HG02943 (cell line): ENCODE results near the gene TBL3.
"Not testable (repeated sequence)": the region's sequence is repeated elsewhere in the genome, so short reads cannot be mapped to it uniquely, and the experiment has no call there.

Source experiments
- ATAC-seq: cut with Tn5 transposase; IDR thresholded peaks from one replicate; pipeline ENCODE4 v1.9.1; 2021; ENCODE audit warnings: mild to moderate bottlenecking, low read depth, moderate library complexity; ENCODE audit not compliant: unreplicated experiment

TBL3 gene

DNA sequence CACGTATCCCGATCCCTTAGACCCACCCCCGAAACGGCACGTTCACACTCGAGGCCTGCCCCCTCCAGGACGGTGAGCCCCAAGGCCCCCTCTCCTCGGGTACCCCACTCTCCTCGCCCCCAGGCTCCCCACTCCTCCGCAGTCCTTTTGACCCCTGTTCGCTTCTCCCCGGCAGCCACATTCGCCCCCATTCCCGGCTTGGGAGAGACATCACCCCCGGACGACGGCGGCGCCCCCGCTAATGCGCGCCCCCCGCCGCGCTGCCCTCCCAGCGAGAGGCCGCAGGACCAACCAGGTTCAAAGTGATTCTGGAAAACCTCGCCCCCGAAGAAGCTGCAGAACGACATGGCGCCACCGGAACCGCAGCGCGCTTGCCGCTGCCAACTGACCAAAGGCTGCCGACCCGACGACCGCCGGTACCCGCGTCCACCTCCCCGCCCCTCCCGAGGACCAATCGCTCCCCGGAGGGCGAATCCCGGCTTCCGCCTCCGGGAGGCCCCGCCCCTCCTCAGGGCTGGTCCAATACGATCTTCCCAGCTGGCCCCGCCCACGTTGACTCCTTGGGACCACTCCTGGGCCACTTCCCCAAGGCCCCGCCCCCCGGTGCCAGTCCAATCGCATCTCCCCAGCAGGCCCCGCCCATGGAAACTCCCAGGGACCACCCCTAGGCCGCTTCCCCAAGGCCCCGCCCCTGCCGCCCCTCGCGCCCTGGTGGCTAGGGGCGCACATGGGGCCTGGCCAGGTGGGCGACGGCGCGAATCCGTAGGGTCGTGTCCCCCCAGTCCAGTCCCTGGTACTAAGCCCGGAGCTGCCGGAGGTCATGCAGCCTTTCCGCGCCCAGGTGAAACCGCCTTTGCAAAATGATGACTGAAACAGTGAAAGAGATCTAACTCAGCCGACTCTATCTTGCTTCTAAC, 28.8 kb upstream of the TBL3 start, which contains the start of gene MSRB1:
MSRB1 (minus strand) TSS at position 390 of the 917 bp plus-strand sequence; CDS start at position 347, 43 bp downstream.
- peak; percentile 85 for ATAC-seq

DNA sequence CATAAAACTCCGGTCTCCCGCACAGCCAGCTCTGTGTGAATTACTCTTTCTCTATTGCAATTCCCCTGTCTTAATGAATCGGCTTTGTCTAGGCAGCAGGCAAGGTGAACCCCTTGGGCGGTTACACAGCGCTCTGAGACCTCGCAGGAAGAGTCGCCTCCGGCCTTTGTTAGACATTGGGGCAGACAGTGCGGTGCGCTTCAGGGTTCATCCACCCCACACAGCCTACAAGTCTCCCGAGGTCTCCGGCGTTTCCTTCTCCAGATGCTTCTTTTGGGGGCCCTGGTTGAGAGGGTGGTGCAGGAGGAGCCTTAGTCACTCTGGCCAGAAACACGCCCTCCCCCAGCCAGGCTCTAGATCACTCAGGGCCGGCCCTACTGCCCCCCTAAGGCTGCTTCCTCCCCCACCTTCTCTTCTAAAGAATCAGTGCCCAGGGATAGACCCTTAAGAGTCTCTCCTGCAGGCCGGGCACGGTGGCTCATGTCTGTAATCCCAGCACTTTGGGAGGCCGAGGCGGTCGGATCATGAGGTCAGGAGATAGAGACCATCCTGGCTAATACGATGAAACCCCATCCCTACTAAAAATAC, 27.1 kb upstream of the TBL3 start:
- no peak for ATAC-seq

DNA sequence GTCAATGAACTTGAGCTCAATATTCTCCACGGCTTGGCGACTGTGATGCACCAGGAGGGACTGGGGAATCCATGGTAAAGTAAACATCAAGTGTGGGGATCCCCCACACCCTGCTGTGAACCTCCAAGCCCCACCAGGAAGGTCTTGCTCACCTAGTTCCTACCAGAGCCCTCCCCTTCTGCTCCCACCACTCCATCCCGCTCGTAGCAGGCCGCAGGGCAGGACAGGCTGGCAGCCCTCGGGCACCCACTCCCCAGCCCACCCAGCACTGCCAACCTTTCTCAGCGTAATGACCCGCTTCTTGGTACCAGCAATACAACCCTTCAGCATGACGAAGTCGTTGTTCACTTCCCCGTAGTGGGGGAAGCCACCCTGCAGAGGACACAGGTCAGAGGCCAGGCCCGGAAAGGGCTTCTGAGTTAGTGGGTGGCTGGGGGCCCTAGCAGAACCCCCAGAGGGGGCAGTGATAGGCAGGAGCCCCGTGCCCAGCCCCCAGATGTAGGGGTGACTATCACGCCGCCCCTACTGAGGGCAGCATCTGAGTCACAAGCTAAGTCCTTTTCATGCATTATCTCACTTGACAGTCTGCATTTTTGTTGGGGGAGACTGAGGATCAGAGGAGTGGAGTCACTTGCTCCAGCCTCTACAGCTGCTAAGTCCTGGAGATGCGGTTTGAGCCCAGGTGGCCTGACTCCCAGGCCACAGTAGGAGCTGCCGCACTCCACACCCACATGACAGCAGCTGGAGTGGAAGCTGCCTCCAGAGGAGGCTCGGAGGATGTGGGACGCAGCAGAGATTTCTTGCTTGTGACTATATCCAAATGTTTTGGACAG, 26.1 kb upstream of the TBL3 start:
- no peak for ATAC-seq

DNA sequence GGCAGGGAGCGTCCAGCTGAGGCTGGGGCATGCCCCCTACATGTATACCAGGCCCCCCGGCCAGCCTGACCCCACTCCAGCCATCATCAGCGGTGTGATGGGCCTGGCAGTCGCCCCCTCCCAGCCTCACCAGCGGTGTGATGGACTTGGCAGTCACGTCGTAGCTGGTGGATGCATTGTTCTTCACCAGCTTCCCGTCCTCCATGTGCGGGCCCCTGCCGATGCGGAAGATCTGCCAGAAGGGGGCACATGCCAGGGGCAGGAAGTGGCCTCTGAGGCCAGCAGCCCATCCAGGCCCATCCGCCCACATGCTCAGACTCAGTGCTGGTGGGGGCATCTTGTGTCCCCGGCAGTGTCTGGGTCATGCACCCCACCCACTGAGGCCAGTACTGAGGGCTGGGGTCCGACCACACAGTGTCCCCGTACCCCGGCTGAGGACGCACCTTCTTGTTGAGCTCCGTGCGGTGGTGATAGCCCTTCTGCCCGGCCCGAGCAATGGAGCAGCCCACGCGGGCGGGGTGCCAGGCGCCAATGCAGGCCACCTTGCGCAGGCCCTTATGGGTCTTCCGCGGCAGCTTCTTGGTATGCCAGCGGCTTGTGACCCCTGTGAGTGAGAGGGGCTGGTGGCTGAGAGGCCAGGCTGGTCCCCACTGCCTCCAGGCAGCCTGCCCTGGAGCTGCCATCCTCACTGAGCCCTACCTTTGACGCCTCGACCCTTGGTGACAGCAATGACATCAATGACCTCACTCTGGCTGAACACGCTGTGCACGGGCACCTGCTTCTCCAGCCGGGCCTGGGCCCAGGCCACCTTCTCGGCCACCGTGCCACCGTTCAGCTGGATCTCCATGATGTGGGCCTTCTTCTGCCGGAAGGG, 25.1 kb upstream of the TBL3 start:
- ATAC-seq: no peak

DNA sequence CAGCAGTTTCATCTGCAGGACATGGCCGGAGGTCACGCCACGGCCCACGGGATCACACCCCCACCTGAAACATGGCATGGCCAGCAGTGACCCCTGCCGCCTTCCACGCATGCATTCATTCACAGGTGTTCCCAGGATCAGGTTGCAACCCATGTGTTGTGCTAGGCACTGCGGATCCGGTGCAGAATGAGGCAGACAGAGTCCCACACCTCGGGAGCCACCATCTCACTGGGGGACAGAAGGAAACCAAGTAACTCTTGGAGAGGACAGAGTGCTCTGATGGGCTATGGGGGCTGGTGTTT, 24.5 kb upstream of the TBL3 start:
- no peak for ATAC-seq

DNA sequence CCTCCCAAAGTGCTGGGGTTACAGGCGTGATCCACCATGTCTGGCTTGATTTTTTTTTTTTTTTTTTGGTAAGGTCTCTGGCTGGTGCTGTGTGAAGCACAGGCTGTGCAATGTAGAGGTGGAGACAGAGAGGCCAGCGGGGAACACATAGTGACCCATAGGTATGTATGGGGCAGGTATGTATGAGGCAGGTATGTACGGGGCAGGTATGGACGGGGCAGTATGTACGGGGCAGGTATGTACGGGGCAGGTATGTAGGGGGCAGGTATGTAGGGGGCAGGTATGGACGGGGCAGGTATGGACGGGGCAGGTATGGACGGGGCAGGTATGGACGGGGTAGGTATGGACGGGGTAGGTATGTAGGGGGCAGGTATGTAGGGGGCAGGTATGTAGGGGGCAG, 22.3 kb upstream of the TBL3 start:
- no peak for ATAC-seq

DNA sequence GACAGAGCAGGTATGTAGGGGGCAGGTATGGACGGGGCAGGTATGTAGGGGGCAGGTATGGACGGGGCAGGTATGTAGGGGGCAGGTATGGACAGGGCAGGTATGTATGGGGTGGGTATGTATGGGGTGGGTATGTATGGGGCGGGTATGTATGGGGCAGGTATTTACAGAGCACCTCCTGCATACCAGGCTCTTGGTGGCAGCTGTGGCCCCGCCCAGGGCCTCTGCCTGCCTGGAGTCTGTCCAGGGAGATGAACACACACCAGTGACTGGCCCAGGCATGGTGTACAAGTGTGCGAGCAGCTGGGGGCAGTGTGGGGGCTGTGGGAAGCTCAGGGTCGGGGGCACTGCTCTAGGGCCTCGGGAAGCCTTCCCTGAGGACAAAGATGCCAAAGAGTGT, 21.8 kb upstream of the TBL3 start:
- no peak for ATAC-seq

DNA sequence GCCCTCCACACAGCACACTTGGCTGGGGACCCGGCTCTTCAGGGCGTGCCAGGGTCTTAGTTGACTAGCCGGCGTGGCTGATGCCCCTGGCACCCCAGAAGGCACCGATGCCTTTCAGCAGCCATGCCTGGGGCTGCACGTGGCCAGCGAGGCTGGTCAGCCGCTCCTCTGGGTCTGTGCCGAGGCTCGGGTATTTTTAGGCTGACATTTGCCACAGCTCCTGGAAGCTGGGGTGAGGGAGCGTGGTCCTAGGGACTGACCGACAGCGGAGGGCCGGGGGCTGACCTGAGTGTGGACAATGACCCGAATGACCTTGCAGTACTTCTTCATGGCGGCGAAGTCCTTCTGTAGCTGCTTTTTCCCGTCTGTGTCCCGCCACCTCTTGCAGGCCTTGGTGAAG, 21.3 kb upstream of the TBL3 start:
- no peak for ATAC-seq

DNA sequence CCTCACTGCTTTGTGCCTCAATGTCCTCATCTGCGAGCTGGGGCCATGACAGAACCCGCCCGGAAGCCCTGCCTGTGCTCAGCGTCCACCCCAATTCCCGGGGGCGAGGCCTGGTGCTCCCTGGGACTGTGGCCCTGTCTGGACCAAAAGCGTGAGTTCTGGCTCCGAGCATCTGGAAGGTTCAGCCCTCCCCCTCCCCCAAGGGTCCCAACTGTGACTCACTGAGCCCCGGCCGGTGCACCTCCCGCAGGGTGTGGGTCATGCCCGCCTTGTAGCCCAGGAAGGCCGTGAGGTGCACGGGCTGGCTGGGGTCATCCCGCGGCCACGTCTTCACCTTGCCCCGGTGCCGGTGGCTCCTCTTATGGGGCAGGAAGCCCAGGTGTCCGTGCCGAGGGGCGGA, 18.1 kb upstream of the TBL3 start:
- ATAC-seq: no peak

DNA sequence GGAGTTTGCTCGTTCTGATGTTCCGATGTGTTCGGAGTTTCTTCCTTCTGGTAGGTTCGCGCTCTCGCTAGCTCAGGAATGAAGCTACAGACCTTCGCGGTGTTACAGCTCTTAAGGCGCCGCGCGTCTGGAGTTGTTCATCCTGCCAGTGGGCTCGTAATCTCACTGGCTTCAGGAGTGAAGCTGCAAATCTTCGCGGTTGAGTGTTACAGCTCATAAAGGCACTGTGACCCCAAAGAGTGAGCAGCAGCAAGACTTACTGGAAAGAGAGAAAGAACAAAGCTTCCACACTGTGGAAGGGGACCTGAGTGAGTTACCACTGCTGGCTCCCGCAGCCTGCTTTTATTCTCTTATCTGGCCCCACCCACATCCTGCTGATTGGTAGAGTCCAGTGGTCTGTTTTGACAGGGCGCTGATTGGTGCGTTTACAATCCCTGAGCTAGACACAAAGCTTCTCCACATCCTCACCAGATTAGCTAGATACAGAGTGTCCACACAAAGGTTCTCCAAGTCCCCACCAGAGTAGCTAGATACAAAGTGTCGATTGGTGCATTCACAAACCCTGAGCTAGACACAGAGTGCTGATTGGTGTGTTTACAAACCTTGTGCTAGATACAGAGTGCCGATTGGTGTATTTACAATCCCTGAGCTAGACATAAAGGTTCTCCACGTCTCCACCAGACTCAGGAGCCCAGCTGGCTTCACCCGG, 14.3 kb upstream of the TBL3 start:
- ATAC-seq: not testable (repeated sequence)

DNA sequence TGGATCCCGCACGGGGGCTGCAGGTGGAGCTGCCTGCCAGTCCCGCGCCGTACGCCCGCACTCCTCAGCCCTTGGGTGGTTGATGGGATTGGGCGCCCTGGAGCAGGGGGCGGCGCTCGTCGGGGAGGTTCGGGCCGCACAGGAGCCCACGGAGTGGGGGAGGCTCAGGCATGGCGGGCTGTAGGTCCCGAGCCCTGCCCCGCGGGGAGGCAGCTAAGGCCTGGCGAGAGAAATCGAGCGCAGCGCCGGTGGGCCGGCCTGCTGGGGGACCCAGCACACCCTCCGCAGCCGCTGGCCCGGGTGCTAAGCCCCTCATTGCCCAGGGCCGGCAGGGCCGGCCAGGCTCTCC, 13.7 kb upstream of the TBL3 start:
- not testable (repeated sequence) for ATAC-seq

DNA sequence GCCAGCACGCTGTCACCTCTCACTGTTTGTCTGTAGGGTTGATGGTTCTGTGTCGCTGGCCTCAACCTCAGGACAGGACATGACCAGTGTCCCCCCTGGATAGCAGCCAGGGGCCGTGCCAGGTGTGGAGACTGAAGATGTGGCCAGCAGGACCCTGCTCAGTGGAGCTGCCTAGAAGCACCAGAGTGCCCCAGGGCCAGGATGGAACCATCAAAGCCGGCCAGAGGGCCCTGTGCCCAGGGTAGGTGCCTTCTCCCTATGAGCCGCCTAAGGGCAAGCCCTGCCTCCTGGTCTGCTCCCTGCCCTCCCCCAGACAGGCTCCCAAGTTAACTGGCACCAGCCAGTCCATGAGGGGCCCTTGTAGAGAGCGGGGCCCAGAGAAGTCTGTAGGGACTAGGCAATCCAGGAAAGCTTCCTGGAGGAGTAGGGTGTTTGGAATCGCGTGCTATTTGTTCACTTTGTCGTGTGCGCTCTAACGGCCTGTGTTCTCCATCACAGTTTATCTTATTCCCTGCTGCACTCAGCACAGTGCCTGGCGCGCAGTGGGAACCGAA, 13.1 kb upstream of the TBL3 start:
- ATAC-seq: no peak

DNA sequence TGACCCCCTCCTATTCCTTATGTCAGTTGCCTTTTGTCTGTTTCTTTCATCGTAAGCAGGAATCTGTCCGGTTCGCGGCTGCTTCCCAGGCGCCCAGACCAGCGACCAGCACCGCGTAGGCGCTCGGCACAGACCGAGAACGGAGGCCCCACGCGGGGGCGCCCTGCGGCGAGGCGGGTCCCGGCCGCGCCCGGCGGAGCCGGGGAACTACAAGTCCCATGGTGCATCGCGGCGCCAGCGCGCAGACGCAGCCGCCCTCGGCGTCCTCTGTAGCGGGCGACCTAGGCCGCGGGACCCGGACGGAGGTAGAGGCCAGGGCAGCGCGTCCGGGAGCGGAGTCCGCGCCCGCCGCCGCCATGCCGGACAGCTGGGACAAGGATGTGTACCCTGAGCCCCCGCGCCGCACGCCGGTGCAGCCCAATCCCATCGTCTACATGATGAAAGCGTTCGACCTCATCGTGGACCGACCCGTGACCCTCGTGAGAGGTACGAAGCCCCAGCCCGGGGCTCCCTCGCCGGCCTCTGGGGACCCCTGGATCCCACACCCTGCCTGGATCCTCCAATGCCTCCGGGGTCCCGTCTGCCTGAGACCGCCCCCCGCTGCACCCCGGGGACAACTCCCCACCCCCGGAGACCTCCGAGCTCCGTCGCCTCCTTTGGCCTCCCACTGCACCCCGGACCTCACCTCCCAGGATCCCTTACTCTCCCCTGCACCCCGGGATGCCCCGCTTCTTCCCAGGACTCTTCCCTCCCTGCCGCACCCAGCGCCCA, 12.4 kb upstream of the TBL3 start, which contains the start of gene NDUFB10:
NDUFB10 (plus strand) TSS at position 270 of the 771 bp plus-strand sequence; CDS start at position 357, 87 bp downstream.
- peak; percentile 70 for ATAC-seq

DNA sequence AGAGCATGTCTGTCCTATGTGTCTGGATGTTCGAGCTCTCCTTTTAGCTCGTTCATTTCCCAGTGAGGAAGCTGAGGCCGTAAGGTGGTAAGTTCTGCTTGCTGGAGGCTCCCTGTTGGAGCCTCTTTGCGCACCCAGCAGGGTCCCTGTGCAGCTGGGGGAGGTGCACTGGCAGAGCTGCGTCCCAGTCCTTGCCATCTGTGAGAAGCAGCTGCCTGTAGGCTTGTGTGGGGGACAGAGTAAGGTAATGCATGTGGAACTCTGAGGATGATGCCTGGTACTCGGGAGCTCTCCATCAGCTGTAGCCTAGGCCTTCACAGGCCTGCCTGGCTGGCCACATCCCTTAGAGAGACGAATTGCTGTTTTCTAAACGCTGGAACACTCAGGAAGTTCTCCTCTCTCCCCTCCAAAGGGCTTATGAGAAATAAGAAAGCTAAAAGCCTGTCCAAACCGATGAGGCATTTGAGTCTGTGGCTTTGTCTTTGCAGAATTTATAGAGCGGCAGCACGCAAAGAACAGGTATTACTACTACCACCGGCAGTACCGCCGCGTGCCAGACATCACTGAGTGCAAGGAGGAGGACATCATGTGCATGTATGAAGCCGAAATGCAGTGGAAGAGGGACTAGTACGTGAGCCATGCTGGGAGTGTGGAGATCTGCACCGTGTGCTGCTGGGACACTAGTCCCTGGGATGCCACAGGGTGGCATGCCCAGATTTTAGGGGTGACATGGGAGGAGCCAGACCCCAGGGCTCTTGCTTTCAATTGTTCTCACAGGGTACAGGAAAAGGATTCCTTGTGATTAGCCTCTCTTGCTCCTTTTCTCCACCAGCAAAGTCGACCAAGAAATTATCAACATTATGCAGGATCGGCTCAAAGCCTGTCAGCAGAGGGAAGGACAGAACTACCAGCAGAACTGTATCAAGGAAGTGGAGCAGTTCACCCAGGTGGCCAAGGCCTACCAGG, 10.9 kb upstream of the TBL3 start:
- no peak for ATAC-seq

DNA sequence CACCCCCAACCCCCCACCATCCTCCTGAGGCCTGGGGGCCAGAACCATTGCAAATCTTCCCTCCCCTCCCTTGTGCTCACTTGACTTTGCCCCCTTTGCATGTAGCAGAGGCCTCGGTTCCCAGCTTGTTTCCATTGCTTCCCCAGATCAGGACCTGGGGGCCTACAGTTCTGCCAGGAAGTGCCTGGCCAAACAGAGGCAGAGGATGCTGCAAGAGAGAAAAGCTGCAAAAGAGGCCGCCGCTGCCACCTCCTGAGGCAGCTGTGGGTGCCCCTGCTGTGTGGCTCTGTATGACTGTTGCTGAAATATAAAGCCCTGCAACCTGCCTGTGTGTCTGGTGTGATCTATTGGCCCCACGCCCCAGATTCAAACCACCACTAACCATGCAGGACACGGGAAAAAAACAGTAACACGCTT, 10.2 kb upstream of the TBL3 start:
- ATAC-seq: no peak

DNA sequence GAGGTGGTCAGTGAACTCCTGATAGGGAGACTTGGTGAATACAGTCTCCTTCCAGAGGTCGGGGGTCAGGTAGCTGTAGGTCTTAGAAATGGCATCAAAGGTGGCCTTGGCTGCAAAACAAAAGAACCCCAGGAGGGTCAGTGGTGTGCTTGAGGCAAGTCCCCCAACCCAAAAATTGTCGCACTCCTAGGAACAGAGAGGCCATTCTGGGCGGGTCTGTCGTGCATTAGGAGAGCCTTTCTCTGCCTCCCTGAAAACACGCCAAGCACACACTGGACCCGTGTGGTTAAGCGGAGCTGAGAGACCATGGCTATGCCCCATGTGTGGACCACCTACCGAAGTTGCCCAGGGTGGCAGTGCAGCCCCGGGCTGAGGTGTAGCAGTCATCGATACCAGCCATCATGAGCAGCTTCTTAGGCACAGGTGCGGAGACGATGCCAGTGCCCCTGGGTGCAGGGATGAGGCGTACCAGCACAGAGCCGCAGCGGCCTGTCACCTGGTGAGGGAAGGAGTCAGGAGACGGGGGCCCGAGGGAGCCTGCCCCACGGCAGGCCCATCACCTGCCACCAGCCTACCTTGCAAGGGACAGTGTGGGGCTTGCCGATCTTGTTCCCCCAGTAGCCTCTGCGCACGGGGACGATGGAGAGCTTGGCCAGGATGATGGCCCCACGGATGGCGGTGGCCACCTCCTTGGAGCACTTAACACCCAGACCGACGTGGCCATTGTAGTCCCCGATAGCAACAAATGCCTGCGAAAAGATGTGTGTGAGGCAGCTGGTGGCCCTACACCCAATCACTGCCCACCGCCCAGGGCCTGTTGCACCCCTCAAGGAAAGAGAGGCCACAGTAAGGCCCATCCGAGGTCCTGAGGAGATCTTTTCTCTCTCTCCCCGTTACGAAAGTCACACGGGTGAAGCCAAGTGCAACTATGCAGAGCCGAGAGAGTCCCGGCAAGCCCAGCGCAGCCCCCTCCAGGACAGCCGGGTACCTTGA, 9.4 kb upstream of the TBL3 start:
- not testable (repeated sequence) for ATAC-seq
